GM21360 (cell line): ENCODE data around the gene HEMK1.

Source experiments
- ATAC-seq: cut with Tn5 transposase; IDR thresholded peaks from one replicate; pipeline ENCODE4 v1.9.1; 2021; ENCODE audit warnings: mild to moderate bottlenecking, moderate library complexity; ENCODE audit not compliant: unreplicated experiment

The HEMK1 gene

DNA sequence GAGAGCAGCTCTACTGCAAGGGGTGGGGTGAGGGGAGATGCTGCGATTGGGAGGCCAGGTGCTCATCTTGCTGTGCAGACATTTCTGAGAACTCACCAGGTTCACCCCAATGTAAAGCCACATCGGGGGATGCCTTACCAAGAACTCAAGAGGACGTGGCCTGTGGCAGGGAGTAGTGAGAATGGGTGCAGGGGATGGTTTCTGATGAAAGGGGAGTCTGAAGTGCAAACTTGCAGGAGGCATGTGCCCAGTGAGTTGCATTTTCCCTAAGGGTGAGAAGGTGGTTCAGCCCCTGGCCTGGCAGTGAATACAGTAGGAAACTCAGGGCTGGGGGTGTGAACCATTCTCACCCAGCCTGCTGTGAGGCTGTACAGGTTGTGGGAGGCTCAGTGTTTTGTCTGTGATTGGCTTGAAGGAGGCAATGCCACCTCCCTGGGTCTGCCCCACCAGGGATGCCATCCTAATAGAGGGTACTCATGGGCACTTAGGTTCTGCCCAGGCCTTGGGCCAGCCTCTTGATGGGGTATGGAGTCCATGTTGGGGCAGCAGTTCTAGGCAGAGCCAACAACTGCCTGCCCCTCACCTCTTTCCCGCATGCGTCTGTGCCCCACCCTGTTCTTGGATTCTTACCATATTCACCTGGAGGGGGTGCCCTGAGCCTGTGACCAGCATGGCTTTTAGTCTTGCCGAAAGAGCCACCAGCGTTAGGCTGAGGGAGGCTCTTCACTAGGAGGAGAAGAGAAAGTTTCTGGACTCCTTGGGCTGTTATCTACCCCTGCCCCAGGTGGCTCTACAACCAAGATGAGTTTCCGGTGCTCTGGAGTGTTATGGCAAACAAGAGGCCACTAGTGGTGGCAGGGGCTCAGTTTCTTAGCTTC is 4.5 kb downstream of the HEMK1 start:
- ATAC-seq: no peak

DNA sequence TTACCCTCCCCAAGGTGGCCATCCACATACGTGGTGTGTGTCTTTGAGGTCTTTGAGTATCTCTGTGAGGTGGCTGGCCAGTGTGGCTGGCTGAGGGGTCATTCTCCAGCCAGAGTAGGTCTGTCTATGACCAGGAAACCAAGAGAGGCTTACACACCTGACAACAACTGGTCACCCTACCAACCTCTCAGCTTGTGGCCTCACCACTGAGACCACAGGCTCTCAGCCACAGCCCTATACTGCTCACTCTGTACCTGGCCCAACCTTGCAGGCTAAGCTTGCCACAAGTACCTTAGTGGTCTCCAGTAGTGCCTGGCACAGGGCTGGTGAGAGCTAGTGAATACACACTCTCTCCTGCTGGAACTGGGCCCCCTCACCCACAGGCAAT is 5.1 kb downstream of the HEMK1 start:
- ATAC-seq: no peak

DNA sequence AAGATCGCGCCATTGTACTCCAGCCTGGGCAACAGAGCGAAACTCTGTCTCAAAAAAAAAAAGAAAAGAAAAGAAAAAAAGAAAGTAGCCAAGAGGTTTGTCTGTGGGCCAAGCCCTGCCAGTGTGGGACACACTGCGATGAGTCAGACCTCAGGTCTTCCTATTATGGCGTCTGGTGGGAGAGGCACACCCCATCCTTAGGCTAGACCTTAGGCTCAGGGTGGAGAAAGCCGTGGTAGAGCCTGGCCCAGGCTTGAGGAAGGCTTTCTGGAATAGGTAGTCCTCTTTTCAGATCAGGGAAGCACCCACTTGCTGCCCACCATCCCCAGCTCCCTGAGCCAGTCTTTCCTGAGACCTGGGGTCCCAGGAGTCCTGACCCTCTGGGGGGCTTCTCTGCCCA is 6.0 kb downstream of the HEMK1 start:
- no peak for ATAC-seq

DNA sequence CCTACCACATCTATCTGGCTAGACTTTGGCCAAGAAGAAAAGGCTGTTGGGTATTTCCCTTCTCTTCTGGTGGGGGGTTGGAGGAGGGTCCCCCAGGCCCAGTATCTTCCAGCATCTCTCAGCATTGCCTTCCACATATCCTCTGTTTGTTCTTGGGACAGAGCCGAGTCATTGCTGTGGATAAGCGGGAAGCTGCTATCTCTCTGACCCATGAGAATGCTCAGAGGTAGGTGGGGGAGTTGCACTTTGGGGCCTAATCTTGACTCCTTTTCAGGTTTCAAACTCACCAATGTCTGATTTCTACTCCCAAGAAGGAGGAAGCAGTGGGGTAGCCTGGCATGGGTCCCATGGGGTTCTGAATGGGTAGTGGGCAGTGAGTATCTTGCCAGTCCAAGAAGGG is 8.0 kb downstream of the HEMK1 start:
- ATAC-seq: no peak

DNA sequence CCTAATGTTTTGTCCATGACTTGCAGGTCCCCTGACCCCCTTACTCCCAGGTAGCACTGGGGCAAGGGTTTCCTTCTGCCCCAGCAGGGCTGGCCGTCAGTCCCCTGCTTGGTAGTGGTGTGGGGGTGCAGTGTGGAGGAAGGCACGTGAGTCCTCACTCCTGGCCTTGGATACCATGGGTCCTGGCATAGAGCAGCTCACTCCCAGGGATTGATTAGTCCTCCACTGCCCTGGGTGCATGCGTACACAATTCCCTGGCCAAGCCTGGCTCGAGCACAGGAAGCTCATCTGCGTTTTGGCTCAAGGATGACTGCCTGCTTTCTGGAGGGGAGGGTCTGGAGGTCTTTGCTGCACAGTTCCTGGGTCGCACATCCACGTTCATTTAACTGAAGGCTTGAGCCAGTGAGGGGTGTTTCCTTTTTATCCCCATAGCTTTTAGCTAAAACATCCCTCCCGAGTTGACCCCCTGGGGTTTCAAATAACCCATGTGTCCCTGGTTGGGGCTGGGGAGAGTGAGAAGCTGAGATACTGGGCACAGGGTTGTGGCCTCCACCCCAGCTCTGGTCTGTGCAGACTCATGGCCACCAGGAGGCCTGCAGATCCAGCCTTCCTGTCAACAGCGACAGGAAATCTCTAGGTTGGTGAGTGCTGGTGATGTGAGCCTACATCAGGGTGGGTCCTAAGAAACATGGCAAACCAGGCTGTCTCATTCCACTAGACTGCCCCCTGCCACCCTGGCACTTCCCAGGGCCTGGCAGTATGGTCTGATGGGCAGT is 11.5 kb downstream of the HEMK1 start:
- no peak for ATAC-seq

DNA sequence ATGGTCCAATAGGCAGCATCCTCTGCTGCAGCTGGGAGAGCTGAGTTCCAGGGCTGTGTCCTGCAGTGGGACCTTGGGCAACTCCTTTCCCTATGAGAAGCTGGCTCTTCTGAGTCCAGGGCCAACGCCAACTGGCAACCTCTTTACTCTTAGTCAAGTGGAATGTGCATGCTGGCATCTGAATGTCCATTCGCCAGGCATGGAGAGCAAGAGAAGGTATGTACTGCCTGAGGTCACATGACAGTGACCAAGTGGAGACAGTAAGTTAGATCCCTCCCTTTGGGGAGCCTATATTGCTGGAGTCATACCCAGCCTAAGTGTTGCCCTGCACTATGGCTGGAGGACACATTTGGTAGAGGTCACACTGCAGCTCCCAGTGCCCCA is 12.1 kb downstream of the HEMK1 start:
- no peak for ATAC-seq

DNA sequence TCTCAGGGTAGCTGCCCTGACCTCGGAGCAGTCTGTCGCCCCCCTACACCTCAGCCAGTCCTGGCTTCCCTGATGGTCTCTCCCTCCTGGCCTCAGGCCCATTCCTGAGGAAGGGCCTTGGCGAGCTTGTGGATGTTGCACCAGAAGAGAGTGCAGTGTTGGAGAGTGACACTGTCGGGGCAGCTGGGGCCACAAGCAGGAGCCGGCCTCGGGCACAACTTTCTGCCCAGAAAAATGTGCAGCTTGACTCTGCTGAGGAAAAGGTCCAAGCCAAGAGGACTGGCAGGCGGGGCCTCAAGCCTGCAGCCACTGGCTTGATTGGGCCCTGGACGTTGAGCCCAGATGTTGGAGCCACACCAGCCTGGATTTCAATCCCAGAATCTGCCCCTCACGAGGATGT is 12.8 kb downstream of the HEMK1 start:
- no peak for ATAC-seq

DNA sequence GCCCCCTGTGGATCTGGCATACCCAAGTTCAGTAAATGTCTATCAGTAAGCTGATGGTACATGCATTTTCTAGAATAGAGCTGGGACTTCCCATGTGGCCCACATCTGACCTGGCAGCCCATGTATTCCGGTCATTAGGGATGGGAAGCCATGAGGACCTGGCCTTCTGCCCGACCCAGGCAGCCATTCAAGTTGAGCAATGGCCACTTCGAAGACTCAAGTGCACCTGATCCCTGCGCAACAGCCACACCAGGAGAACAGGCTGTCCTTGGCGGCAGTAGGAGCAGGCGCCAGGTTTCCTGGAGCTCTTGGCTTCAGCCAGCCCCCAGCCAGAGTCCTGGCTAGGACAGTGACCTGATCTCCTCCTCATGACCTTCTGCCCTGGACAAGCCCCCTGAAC is 14.6 kb downstream of the HEMK1 start:
- ATAC-seq: no peak

DNA sequence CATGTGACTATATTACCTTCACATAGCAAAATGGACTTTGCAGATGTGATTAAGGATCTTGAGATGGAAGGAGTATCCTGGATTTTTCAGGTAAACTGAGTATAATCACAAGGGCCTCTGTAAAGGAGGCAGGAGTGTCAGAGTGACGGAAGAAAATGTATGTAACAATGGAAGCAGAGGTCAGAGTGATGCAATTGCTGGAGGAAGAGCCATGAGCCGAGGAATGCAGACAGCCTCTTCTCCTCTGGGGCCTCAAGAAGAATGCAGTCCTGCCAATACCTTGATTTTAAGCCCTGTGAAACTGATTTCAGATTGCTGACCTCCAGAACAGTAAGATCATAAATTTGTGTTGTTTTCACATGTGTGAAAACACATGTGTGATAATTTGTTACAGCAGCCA is 15.1 kb downstream of the HEMK1 start:
- ATAC-seq: no peak

DNA sequence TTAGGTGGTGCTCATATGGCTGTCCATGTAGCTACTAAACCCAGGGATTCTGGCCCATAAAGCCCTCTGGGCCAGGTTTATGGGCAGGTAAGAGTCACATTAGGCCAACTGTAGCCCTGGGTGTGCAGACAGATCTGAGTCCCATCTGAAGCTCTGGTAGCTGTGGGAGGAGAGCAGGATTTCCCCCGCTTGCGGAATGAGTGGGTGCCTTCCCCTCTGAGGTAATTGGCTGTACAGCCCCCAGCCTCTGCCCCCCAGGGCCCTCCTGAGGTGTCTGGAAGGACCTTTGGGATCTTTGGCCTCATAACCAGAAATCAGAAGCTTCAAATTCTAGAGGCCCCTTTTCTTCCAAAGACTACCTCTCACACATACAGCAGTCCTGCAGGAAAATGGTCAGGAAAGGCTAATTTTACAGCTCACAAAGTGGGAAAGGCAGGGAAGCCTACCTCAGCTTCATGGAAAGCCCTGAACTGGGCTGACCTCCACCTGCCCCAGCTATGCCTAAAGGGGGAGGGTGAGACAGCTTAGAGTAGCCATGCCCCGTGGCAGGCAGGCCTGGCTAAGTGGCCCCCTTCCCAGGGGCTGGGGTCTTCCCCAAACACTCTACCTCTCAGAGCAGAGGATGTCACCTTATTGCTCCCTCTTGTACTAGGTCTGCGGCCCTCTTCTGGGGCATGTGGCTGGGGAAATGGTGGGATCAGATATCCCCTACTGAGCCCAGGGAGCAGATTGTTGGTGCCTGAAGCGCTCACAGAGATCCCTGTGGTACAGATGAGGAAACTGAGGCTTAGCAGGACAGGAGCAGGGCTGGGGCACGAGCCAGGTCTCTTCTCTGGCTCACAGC is 16.8 kb downstream of the HEMK1 start:
- no peak for ATAC-seq

DNA sequence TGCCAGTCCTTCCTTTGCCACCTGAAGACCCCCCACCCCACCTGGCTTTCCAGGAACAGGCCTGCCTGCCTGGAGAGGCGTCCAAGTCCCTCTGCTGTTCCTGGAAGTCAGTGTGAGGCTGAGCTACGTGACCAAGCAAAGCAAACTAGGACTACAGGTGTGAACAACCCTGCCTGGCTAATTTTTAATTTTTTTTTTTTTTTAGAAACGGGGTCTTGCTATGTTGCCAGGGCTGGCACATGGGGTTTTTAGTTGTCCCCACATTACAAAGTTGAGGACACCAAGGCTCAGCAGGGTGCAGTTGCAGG is 17.4 kb downstream of the HEMK1 start:
- ATAC-seq: no peak

DNA sequence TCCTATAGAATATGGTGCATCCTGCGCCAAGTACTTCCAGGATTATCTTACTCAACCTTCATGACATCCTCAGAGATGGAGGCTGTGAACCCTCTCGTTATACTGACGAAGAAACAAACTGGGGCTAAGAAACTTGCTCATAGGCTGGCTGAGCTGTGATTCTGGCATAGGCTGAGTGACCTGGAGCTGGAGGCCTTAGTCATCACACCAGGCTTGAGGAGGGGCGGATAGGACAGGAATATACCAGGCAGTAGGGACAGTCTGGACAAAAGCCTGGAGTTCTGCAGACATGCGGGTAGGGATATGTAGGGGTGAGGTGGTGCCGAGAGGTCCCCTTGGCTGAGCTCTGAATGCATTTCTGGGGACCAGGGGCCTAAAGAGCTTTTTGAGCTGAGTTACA is 18.1 kb downstream of the HEMK1 start:
- no peak for ATAC-seq

DNA sequence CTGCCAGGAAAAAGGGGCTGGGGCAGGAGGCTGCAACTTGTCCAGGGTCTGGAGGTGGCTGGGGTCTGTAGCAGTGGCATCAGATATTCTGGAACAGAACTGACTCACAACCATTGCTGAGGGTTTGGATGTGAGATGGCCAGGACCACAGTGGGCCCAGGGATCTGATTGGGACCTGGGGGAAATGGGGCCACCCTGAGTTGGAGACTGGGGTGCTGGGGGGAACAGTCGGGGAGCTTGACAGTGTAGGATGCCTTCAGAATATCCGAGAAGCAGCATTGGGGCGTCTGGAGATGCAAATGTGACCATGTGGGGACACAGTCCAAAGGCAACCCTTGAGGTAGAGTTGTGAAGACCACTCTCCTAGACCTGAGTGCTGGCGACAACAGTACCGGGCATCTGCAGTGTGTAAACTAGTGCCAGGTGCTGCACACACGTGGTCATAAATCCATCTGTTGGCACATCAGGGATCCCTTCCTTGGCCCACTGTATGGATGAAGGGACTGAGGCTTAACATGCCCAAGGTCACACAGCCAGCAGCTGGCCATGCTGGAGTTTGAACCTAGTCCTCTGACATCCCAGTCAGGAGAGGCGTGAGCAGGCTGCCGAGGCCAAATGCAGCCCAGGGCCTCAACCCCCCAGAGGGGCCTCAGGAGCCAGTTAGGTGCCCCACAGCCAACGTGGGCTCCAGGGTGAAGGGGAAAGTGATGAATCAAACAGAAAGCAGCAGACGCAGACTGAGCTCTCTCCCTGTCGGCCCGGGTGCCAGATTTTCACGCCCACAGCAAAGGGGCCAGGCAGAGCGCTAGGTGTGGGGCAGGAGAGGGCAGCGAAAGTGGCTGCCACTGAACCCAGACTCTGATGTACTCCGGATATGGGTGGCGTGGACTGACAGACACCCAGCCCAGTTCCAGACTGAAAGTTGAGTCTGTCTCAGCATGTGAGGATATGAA is 18.8 kb downstream of the HEMK1 start:
- ATAC-seq: peak; percentile 25

DNA sequence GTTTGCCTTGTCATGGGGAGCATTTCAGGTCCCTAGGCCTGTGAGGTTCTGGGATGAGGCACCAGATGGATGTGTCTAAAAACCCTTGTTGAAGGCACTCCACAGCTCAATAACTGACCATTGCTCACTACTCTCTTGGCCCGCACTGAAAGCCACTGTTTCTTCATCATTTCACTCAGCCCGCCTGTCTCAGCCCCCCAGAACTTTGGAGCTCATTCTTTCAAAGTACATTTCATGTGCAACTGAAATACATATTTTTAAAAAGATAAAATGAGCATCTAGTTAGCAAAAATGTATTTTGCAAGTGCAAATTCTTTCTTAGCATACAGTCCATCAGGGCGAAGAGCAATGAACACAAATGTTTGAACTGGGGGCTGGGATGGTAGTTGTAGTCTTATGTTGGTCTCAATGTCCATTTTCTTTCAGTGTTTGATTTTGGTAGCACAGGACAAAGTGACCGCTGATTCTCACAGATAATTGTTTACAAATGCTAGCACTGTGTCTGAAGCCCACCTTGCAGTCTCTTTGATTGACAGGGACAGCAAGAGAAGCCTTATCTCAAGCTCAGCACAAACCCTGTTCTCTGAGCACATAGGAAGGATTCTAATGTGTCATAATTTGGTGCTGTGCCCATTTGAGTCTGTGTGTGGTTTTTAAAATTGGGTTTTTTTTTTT is 19.6 kb downstream of the HEMK1 start:
- no peak for ATAC-seq

DNA sequence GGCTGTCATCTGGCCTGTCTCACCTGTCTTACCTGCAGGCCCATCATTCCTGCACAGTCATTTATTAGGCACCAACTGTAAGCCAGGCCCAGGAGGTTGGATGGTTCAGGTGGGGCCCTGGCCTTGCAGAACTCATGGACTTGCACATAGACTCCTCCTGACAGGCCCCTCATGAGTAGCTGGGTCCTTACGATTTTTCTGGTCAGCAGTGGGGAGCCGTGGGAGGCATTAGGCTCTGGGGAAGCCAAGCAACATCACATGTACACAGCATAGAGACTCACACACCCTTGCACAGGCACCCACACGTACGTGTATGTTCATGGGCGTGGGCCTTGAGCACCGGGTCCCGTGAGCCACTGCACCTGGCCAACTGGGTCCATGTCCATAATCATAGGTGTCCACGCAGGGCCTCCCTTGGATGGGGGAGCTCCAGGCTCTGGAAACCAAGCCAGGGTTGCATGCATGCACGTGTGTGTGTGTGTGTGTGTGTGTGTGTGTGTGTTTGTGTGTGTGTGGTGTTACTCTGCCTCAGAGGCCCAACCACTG is 21.9 kb downstream of the HEMK1 start:
- ATAC-seq: peak; percentile 11

DNA sequence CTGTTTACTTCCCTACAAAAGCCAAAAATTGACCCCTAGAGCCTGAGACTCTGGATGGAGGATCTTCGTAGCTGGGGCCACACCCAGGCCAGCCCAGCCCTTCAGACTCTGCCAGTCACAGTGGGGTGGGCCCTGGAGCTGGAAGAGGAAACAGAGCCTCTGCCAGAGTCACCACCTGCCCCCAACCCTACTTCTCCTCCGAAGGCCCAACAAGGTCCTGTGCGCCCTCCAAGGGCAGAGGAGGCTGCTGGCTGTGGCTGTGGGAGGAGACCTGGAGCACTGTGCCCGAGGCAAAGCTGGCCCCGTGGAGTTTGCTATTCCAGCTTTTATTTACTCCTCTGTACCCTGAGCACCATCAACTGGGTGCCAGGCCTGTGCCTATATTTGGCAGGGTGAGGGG is 23.2 kb downstream of the HEMK1 start:
- ATAC-seq: no peak

DNA sequence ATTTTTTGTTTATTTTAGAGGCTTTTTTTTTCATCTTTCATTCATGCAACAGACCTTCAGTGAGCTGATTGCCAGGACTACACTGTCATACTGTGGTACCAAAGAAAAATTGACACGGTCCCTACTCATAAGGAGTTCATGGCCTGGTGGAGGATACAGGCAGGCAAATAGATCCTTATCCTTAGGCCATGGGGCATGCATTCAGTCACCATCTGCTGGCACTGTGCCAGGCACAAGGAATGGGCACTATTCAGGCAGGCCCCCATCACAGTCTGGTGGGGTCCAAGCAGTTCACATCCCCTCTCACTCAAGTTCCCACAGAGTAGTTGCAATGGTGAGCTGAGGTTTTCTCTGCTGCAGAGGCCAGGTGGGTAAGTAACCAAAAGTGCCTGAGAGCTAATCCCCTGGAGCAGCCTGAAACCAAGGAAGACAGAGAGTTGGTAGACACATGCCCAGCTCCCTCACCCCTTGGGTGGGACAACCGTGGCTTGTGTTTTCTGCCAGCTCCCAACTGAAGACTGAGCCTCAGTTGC is 25.0 kb downstream of the HEMK1 start:
- no peak for ATAC-seq

DNA sequence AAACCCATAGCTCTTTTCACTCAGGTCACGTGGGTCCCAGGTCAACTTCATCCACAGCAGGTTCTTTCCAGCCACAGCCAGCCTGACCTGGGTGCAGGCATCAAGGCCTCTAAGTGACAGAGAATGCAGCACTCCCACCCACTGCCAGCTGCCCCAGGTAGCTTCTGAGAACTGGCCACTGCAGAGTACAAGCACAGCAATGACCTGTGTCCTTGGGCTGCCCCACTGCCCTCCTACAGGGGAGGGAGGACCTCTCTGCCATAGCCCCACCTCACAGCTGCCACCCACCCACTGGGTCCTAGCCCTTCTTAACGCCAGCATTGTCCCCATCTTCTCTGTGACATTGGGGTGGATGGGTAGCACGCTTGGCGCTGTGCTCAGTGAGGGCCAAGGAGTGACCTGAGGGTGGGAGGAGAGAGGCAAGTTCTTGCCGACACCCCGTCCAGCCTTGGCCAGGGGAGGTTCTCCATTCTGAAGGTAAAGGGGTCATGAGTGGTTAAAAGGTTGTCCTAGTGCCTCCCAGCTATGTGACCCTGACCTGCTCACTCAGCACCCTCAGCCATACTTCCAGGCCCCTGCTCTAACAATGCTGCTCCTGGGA is 29.9 kb downstream of the HEMK1 start:
- ATAC-seq: no peak

DNA sequence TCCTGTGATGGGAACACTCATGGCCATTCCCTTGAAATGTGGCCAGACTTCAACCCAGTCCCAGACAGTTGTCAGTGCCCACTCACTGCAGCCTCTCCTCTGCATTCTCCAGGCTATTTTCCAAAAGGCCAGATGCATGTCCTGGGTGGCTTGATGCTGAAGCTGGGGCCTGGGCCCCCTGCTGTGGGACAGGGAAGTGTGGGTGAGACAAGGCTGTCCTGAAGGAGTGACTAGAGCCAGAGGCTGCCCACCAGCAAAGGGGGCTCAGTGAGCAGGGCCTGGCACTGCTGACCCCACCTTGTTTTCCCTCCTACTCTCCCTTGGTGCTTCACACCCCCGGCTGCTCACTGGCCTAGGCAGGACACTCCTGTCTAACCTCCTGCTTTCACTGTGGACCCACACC is 30.4 kb downstream of the HEMK1 start:
- ATAC-seq: no peak
